Measurements from ENCODE around the gene CC2D2A.
"Not testable (repeated sequence)": the region's sequence is repeated elsewhere in the genome, so short reads cannot be mapped to it uniquely, and the experiment has no call there.

CC2D2A gene

DNA sequence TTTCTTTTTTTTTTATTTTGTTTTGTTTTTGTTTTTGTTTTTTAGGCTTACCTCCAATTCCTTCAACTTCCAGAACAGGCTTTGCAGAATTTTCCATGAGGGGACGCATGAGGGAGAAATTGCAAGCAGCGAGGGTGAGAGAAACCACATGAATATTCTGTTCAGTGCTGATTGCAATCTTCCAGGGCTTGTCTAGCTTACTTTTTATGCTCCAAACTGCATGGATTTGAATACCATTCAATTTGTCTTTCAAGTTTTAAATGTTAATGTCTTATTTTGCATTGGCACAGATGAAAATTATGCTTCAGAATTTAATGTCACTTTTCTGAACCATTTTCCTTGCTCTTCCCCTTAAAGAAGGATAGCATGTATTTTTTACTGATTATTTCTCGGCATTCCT, 32.7 kb downstream of the CC2D2A start:
- Histone ChIP-seq H3K4me1 (ENCODE audit: control insufficient read depth, insufficient read depth, low read length) (no peaks in the 10 kb centered on the region), H3K36me3 (ENCODE audit: control insufficient read depth, insufficient read depth, low read length) (no peaks in the 10 kb centered on the region), H3K27ac (ENCODE audit: low read depth, low read length) (no peak overlapping the region), H3K27me3 (ENCODE audit: control insufficient read depth, insufficient read depth, low read length) (no peaks in the 10 kb centered on the region), H3K4me3 (ENCODE audit: low read length) (no peak overlapping the region), H3K9ac (ENCODE audit: low read length) (no peak overlapping the region)

GRCh38 chr4:15504041-15504440, 34.4 kb downstream of the CC2D2A start:
- H3K27ac ChIP-seq (ENCODE audit: low read depth, low read length), result no peak overlapping the region
- H3K9ac ChIP-seq (ENCODE audit: low read length), result no peak overlapping the region
- H3K27me3 ChIP-seq (ENCODE audit: control insufficient read depth, insufficient read depth, low read length), result no peaks in the 10 kb centered on the region
- no peaks in the 10 kb centered on the region for H3K36me3 ChIP-seq (ENCODE audit: control insufficient read depth, insufficient read depth, low read length)
- H3K4me3 ChIP-seq (ENCODE audit: low read length), result no peak overlapping the region
- H3K4me1 ChIP-seq (ENCODE audit: control insufficient read depth, insufficient read depth, low read length), result no peaks in the 10 kb centered on the region

GRCh38 chr4:15506464-15506863, 36.8 kb downstream of the CC2D2A start:
- H3K27me3 ChIP-seq (ENCODE audit: control insufficient read depth, insufficient read depth, low read length), result no peaks in the 10 kb centered on the region
- H3K4me3 ChIP-seq (ENCODE audit: low read length), result no peak overlapping the region
- peaks cover 5% of the 10 kb centered on the region for H3K36me3 ChIP-seq (ENCODE audit: control insufficient read depth, insufficient read depth, low read length)
- H3K9ac ChIP-seq (ENCODE audit: low read length), result no peak overlapping the region
- H3K4me1 ChIP-seq (ENCODE audit: control insufficient read depth, insufficient read depth, low read length), result no peaks in the 10 kb centered on the region
- H3K27ac ChIP-seq (ENCODE audit: low read depth, low read length), result no peak overlapping the region

DNA sequence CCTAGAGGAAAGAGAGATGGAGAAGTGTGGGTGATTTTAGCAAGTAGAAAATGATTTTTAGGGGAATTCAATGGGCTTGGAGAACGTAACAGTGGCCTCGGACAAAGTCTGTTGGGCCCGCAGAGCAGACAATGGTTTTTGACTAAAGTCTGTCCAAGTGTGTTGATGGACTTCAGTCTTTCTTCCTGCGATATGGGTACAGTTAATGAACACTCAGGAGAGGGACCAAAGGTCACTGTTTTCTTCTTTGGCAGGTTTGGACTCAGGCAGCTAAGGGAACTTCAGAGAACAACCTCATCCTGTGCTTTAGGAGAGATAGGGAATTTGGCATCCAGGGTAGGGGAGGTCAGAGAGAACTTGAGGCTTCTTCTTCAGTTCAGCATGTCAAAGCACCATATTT, 38.0 kb downstream of the CC2D2A start:
- Histone ChIP-seq H3K27ac (ENCODE audit: low read depth, low read length) (no peak overlapping the region), H3K36me3 (ENCODE audit: control insufficient read depth, insufficient read depth, low read length) (peaks cover 5% of the 10 kb centered on the region), H3K4me1 (ENCODE audit: control insufficient read depth, insufficient read depth, low read length) (no peaks in the 10 kb centered on the region), H3K4me3 (ENCODE audit: low read length) (no peak overlapping the region), H3K9ac (ENCODE audit: low read length) (no peak overlapping the region), H3K27me3 (ENCODE audit: control insufficient read depth, insufficient read depth, low read length) (no peaks in the 10 kb centered on the region)

- Histone ChIP-seq H3K4me3 (ENCODE audit: low read length) (no peak overlapping the region), H3K36me3 (ENCODE audit: control insufficient read depth, insufficient read depth, low read length) (peaks cover 5% of the 10 kb centered on the region), H3K4me1 (ENCODE audit: control insufficient read depth, insufficient read depth, low read length) (no peaks in the 10 kb centered on the region), H3K27me3 (ENCODE audit: control insufficient read depth, insufficient read depth, low read length) (no peaks in the 10 kb centered on the region), H3K27ac (ENCODE audit: low read depth, low read length) (no peak overlapping the region), H3K9ac (ENCODE audit: low read length) (no peak overlapping the region)
Observed at GRCh38 chr4:15510961-15511360, 41.3 kb downstream of the CC2D2A start.

DNA sequence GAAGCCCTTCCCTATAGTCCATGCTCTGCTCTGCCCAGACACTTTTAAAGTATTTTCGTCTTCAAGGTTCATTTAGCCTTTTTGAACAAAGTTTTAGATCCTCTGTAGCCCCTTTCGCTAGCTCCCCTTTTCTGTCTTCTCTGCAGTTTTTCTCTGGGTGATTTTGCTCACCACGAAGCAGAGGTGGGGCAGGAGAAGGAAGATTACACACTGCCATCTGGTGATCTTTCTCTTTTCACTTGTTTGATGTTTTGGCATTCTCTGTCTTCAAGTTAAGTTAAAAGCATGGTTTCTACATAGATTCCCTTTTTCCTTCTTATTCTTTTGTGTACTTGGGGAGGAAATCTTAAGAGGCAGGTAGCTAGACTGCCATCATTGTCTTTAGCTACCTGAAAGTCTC, 43.9 kb downstream of the CC2D2A start:
- Histone ChIP-seq H3K4me1 (ENCODE audit: control insufficient read depth, insufficient read depth, low read length) (no peaks in the 10 kb centered on the region), H3K27ac (ENCODE audit: low read depth, low read length) (no peak overlapping the region), H3K9ac (ENCODE audit: low read length) (no peak overlapping the region), H3K4me3 (ENCODE audit: low read length) (no peak overlapping the region), H3K27me3 (ENCODE audit: control insufficient read depth, insufficient read depth, low read length) (no peaks in the 10 kb centered on the region), H3K36me3 (ENCODE audit: control insufficient read depth, insufficient read depth, low read length) (peaks cover 9% of the 10 kb centered on the region)

DNA sequence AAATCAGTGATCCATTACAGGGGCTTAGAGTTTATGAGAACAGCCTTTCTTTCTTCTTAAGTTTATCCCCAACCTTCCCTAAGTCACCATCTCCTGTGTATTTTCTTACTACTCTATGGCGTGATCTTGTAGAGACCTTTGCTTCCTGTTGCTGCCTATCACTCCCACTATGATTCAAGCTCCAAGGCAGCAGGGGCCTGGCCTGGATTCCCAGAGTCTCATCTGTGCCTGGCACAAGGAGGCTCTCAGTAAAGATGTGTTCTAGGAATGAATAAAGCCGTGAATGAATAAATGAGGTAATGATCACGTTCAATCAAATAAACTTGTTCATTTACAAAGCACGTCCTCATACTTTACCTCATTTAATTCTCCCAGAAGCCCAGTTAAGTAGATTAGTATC, 45.4 kb downstream of the CC2D2A start:
- Histone ChIP-seq H3K27me3 (ENCODE audit: control insufficient read depth, insufficient read depth, low read length) (no peaks in the 10 kb centered on the region), H3K4me3 (ENCODE audit: low read length) (no peak overlapping the region), H3K9ac (ENCODE audit: low read length) (no peak overlapping the region), H3K36me3 (ENCODE audit: control insufficient read depth, insufficient read depth, low read length) (peaks cover 9% of the 10 kb centered on the region), H3K27ac (ENCODE audit: low read depth, low read length) (no peak overlapping the region), H3K4me1 (ENCODE audit: control insufficient read depth, insufficient read depth, low read length) (no peaks in the 10 kb centered on the region)

GRCh38 chr4:15516494-15516893, 46.8 kb downstream of the CC2D2A start:
- H3K9ac ChIP-seq (ENCODE audit: low read length), result no peak overlapping the region
- no peak overlapping the region for H3K27ac ChIP-seq (ENCODE audit: low read depth, low read length)
- H3K36me3 ChIP-seq (ENCODE audit: control insufficient read depth, insufficient read depth, low read length), result peaks cover 4% of the 10 kb centered on the region
- H3K27me3 ChIP-seq (ENCODE audit: control insufficient read depth, insufficient read depth, low read length), result no peaks in the 10 kb centered on the region
- H3K4me1 ChIP-seq (ENCODE audit: control insufficient read depth, insufficient read depth, low read length), result no peaks in the 10 kb centered on the region
- H3K4me3 ChIP-seq (ENCODE audit: low read length), result no peak overlapping the region

GRCh38 chr4:15517681-15518080, 48.0 kb downstream of the CC2D2A start:
- H3K9ac ChIP-seq (ENCODE audit: low read length); H3K4me1 ChIP-seq (ENCODE audit: control insufficient read depth, insufficient read depth, low read length); H3K36me3 ChIP-seq (ENCODE audit: control insufficient read depth, insufficient read depth, low read length); H3K27me3 ChIP-seq (ENCODE audit: control insufficient read depth, insufficient read depth, low read length); H3K27ac ChIP-seq (ENCODE audit: low read depth, low read length); H3K4me3 ChIP-seq (ENCODE audit: low read length): not testable (repeated sequence)

DNA sequence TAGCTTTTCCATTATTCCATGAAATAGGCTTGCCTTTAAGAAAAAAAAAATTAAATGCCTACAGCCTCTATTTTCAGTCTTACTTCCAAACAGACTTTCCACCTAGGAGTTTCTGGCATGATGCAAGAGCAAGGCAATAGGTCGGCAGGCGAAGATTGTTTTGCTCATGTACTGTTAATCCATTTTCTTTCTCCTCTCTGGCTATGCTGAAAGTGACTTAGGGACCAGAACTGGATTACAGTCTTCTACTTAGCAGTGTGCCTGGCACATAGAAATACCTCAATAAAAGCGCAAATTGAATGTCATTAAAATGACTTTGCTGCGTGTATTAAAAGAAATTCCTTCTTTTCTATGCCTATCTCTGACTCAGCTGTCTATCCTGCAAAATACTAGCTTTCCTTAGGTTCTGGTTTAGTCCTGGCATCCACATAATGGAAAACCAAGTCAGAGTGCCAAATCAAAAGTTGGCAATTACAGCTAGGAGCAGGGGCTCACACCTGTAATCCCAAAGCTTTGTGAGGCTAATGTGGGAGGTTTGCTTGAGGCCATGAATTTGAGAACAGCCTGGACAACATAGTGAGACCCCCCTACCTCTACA, 51.9 kb downstream of the CC2D2A start:
- H3K9ac ChIP-seq (ENCODE audit: low read length), result no peak overlapping the region
- no peaks in the 10 kb centered on the region for H3K4me1 ChIP-seq (ENCODE audit: control insufficient read depth, insufficient read depth, low read length)
- H3K27me3 ChIP-seq (ENCODE audit: control insufficient read depth, insufficient read depth, low read length), result no peaks in the 10 kb centered on the region
- H3K4me3 ChIP-seq (ENCODE audit: low read length), result no peak overlapping the region
- H3K36me3 ChIP-seq (ENCODE audit: control insufficient read depth, insufficient read depth, low read length), result peaks cover 4% of the 10 kb centered on the region
- H3K27ac ChIP-seq (ENCODE audit: low read depth, low read length), result no peak overlapping the region

- Histone ChIP-seq H3K4me1 (ENCODE audit: control insufficient read depth, insufficient read depth, low read length) (no peaks in the 10 kb centered on the region), H3K27ac (ENCODE audit: low read depth, low read length) (no peak overlapping the region), H3K27me3 (ENCODE audit: control insufficient read depth, insufficient read depth, low read length) (no peaks in the 10 kb centered on the region), H3K9ac (ENCODE audit: low read length) (no peak overlapping the region), H3K36me3 (ENCODE audit: control insufficient read depth, insufficient read depth, low read length) (no peaks in the 10 kb centered on the region), H3K4me3 (ENCODE audit: low read length) (no peak overlapping the region)
Observed at GRCh38 chr4:15525080-15525479, 55.4 kb downstream of the CC2D2A start.

DNA sequence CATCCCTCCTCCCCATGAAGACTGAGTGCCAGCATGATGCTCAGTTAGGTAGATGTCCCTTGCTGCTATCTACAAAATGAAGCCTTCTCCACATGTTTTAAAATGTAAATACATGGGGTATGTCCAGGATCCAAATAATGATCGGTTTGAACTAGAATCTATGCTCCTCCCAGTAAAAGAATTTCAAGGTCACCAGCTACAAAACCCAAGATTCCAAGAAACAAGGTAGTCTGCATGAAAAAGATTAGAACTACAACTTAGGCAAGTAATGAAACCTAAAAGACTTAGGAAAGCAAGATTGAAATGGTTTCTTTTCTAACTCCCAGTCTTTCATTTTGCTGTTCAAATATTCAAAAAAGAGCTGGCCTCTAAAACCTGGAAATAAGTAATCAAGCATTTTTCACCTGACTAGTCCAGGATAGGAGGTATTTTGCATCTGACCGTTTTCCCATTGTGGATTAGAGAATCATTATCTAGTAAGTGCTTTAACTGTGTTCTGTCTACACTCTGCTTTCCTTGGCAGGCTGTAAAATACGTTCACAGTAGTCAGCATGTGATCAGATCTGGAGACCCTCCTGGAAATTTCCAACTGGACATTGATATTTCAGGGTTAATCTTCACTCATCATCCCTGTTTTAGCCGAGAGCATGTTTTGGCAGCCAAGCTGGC, 57.4 kb downstream of the CC2D2A start:
- H3K9ac ChIP-seq (ENCODE audit: low read length), result no peak overlapping the region
- no peak overlapping the region for H3K4me3 ChIP-seq (ENCODE audit: low read length)
- no peaks in the 10 kb centered on the region for H3K4me1 ChIP-seq (ENCODE audit: control insufficient read depth, insufficient read depth, low read length)
- H3K27me3 ChIP-seq (ENCODE audit: control insufficient read depth, insufficient read depth, low read length), result no peaks in the 10 kb centered on the region
- no peak overlapping the region for H3K27ac ChIP-seq (ENCODE audit: low read depth, low read length)
- H3K36me3 ChIP-seq (ENCODE audit: control insufficient read depth, insufficient read depth, low read length), result no peaks in the 10 kb centered on the region

DNA sequence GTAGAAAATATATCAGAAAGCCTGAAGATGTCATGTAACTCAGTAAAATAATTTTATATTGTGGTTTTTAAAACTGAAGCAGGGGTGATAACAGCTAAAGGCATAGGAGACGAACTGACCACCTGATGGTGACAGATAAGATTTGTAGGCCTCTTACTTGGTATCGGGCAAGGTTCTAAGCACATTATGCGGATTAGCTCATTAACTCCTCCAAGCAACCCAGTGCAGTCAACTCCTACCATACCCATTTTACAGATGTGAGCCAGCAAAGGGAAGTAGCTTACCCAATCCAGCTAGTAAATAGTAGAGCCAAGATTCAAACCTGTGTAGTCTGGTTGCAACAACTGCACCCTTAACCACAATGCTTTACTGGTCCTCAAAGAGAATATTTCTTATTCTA, 62.1 kb downstream of the CC2D2A start:
- H3K27ac ChIP-seq (ENCODE audit: low read depth, low read length), result no peak overlapping the region
- H3K4me1 ChIP-seq (ENCODE audit: control insufficient read depth, insufficient read depth, low read length), result no peaks in the 10 kb centered on the region
- H3K27me3 ChIP-seq (ENCODE audit: control insufficient read depth, insufficient read depth, low read length), result no peaks in the 10 kb centered on the region
- no peak overlapping the region for H3K9ac ChIP-seq (ENCODE audit: low read length)
- no peaks in the 10 kb centered on the region for H3K36me3 ChIP-seq (ENCODE audit: control insufficient read depth, insufficient read depth, low read length)
- H3K4me3 ChIP-seq (ENCODE audit: low read length), result no peak overlapping the region

All from rectal smooth muscle tissue (tissue), 1 donor.